Measurements from ENCODE around the gene XRCC6. TPM values are rescaled to one million over a fixed set of nuclear protein-coding genes. Genes with fewer than 3 reads are reported as not detected.
"Not testable (repeated sequence)": the region's sequence is repeated elsewhere in the genome, so short reads cannot be mapped to it uniquely, and the experiment has no call there.

Gene XRCC6
- 100 to 1,000 TPM; 360 to 429 (median 389) TPM for polyA plus RNA-seq (ENCODE audit: insufficient read length in 3 of 3)
- long read RNA-seq, donor 1, transcript XRCC6-201 (12 exons, 2,709 nt), result minor isoform, 10 of 111 reads
- long read RNA-seq, donor 1, transcript XRCC6-202 (13 exons, 2,296 nt), result major isoform, 57 of 111 reads
- long read RNA-seq, donor 1, partial matches to known transcripts, result 33 of 111 reads
- long read RNA-seq, donor 1, other reads (novel, unspliced or antisense), result 10 of 111 reads
- long read RNA-seq, donor 2, transcript XRCC6-201 (12 exons, 2,709 nt), result minor isoform, 11 of 109 reads
- long read RNA-seq, donor 2, transcript XRCC6-202 (13 exons, 2,296 nt), result major isoform, 45 of 109 reads
- long read RNA-seq, donor 2, partial matches to known transcripts, result 48 of 109 reads
- long read RNA-seq, donor 2, other reads (novel, unspliced or antisense), result 5 of 109 reads
- long read RNA-seq, donor 3, transcript XRCC6-201 (12 exons, 2,709 nt), result minor isoform, 17 of 146 reads
- long read RNA-seq, donor 3, transcript XRCC6-202 (13 exons, 2,296 nt), result major isoform, 82 of 146 reads
- long read RNA-seq, donor 3, partial matches to known transcripts, result 37 of 146 reads
- long read RNA-seq, donor 3, other reads (novel, unspliced or antisense), result 8 of 146 reads
- long read RNA-seq, donor 4, transcript XRCC6-201 (12 exons, 2,709 nt), result minor isoform, 13 of 126 reads
- long read RNA-seq, donor 4, transcript XRCC6-202 (13 exons, 2,296 nt), result major isoform, 74 of 126 reads
- long read RNA-seq, donor 4, partial matches to known transcripts, result 31 of 126 reads
- long read RNA-seq, donor 4, other reads (novel, unspliced or antisense), result 6 of 126 reads
- long read RNA-seq, donor 5, transcript XRCC6-201 (12 exons, 2,709 nt), result minor isoform, 24 of 257 reads
- long read RNA-seq, donor 5, transcript XRCC6-202 (13 exons, 2,296 nt), result major isoform, 145 of 257 reads
- long read RNA-seq, donor 5, partial matches to known transcripts, result 61 of 257 reads
- long read RNA-seq, donor 5, other reads (novel, unspliced or antisense), result 25 of 257 reads
- long read RNA-seq, donor 6, transcript XRCC6-202 (13 exons, 2,296 nt), result major isoform, 55 of 109 reads
- long read RNA-seq, donor 6, transcript XRCC6-201 (12 exons, 2,709 nt), result minor isoform, 9 of 109 reads
- long read RNA-seq, donor 6, partial matches to known transcripts, result 43 of 109 reads
- long read RNA-seq, donor 6, other reads (novel, unspliced or antisense), result 0 of 109 reads
- long read RNA-seq, donor 7, transcript XRCC6-202 (13 exons, 2,296 nt), result major isoform, 87 of 509 reads
- long read RNA-seq, donor 7, transcript XRCC6-201 (12 exons, 2,709 nt), result minor isoform, 10 of 509 reads
- long read RNA-seq, donor 7, partial matches to known transcripts, result 306 of 509 reads
- long read RNA-seq, donor 7, other reads (novel, unspliced or antisense), result 103 of 509 reads
- long read RNA-seq, donor 8, transcript XRCC6-201 (12 exons, 2,709 nt), result minor isoform, 17 of 208 reads
- long read RNA-seq, donor 8, transcript XRCC6-202 (13 exons, 2,296 nt), result major isoform, 113 of 208 reads
- long read RNA-seq, donor 8, partial matches to known transcripts, result 64 of 208 reads
- long read RNA-seq, donor 8, other reads (novel, unspliced or antisense), result 12 of 208 reads
- long read RNA-seq, donor 9, transcript XRCC6-202 (13 exons, 2,296 nt), result major isoform, 52 of 91 reads
- long read RNA-seq, donor 9, transcript XRCC6-201 (12 exons, 2,709 nt), result minor isoform, 7 of 91 reads
- long read RNA-seq, donor 9, partial matches to known transcripts, result 18 of 91 reads
- long read RNA-seq, donor 9, other reads (novel, unspliced or antisense), result 12 of 91 reads
- long read RNA-seq, donor 10, transcript XRCC6-202 (13 exons, 2,296 nt), result major isoform, 58 of 137 reads
- long read RNA-seq, donor 10, partial matches to known transcripts, result 63 of 137 reads
- long read RNA-seq, donor 10, other reads (novel, unspliced or antisense), result 8 of 137 reads
- long read RNA-seq, donor 11, transcript XRCC6-202 (13 exons, 2,296 nt), result major isoform, 52 of 84 reads
- long read RNA-seq, donor 11, transcript XRCC6-201 (12 exons, 2,709 nt), result minor isoform, 5 of 84 reads
- long read RNA-seq, donor 11, partial matches to known transcripts, result 14 of 84 reads
- long read RNA-seq, donor 11, other reads (novel, unspliced or antisense), result 11 of 84 reads
- long read RNA-seq, donor 12, transcript XRCC6-201 (12 exons, 2,709 nt), result minor isoform, 5 of 237 reads
- long read RNA-seq, donor 12, transcript XRCC6-202 (13 exons, 2,296 nt), result major isoform, 33 of 237 reads
- long read RNA-seq, donor 12, partial matches to known transcripts, result 52 of 237 reads
- long read RNA-seq, donor 12, other reads (novel, unspliced or antisense), result 146 of 237 reads
- long read RNA-seq, donor 13, transcript XRCC6-201 (12 exons, 2,709 nt), result minor isoform, 14 of 296 reads
- long read RNA-seq, donor 13, transcript XRCC6-202 (13 exons, 2,296 nt), result major isoform, 107 of 296 reads
- long read RNA-seq, donor 13, partial matches to known transcripts, result 151 of 296 reads
- long read RNA-seq, donor 13, other reads (novel, unspliced or antisense), result 21 of 296 reads
- long read RNA-seq, donor 14, transcript XRCC6-201 (12 exons, 2,709 nt), result minor isoform, 9 of 89 reads
- long read RNA-seq, donor 14, transcript XRCC6-202 (13 exons, 2,296 nt), result major isoform, 60 of 89 reads
- long read RNA-seq, donor 14, partial matches to known transcripts, result 12 of 89 reads
- long read RNA-seq, donor 14, other reads (novel, unspliced or antisense), result 6 of 89 reads
- long read RNA-seq, donor 15, transcript XRCC6-202 (13 exons, 2,296 nt), result major isoform, 26 of 38 reads
- long read RNA-seq, donor 15, partial matches to known transcripts, result 8 of 38 reads
- long read RNA-seq, donor 15, other reads (novel, unspliced or antisense), result 0 of 38 reads
- long read RNA-seq, donor 16, transcript XRCC6-201 (12 exons, 2,709 nt), result minor isoform, 33 of 337 reads
- long read RNA-seq, donor 16, transcript XRCC6-202 (13 exons, 2,296 nt), result major isoform, 175 of 337 reads
- long read RNA-seq, donor 16, partial matches to known transcripts, result 87 of 337 reads
- long read RNA-seq, donor 16, other reads (novel, unspliced or antisense), result 36 of 337 reads

DNA sequence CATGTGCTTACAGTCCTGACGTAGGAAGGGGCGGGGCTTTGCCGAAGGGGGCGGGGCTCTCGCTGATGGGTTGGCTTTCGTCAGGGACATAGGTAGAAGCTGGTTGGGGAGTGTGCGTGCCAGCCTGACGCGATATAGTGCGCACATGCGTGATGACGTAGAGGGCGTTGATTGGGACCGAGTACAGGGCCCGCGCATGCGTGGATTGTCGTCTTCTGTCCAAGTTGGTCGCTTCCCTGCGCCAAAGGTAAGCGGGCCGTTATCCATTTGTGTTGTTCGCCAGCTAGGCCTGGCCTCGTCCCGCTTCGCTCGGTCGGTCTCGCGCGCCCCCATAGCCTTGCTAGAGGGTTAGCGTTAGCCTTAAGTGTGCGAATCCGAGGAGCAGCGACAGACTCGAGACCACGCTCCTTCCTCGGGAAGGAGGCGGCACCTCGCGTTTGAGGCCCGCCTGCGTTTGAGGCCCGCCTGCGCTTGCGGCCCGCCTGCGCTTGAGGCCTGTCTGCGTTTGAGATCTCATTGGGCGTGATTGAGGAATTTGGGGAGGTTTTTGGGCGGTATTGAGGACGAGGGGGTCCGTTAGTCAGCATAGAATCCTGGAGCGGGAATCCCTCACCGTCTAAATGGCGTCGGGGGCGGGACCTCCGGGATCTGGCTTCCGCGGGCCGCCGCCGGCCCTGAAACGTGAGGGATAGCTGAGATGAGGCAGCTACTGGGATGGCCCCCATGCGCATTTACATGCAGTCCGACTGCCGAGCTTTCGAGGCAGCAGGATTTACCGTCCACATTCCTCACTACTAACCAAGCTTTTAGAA, at the start of gene XRCC6:
TSS of gene XRCC6 (plus strand) at position 197 of the 812 bp plus-strand sequence. CDS start 710 bp downstream, outside the sequence.
- DNase-seq (ENCODE audit: extremely low read depth in 1 of 11, low read depth in 9 of 11, low spot score in 4 of 11), result peak; percentile 98 to 100 (median 99)

DNA sequence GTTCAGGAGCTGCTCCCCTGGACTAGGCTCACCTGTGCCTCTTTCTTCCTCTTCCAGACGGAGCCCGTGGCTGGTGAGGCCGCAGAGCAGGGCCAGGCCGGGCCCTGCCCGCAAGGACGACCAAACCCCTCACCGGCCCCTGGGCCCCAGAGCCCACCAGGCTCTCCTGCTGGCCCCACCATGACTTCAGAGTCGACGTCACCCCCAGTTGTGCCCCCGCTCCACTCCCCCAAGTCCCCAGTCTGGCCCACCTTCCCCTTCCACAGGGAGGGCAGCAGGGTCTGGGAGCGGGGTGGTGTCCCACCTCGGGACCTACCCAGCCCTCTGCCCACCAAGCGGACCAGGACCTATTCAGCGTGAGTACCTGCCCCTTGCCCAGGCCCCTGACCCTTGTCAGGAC, 49.3 kb upstream of the XRCC6 start:
- no peak for DNase-seq (ENCODE audit: extremely low read depth in 1 of 11, low read depth in 9 of 11, low spot score in 4 of 11)

DNA sequence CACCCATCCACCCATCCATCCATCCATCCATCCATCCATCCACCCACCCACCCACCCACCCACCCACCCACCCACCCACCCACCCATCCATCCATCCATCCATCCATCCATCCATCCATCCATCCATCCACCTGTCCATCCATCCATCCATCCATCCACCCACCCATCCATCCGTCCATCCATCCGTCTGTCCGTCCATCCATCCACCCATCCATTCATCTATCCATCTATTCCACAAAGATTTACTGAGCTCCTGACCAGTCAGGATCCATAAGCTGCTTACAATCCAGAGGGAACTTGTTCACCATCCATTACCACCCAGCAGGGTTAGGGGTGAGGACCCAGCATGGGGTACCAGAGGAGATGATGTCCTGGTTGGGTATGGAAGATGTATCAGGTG, 48.8 kb upstream of the XRCC6 start:
- DNase-seq (ENCODE audit: extremely low read depth in 1 of 11, low read depth in 9 of 11, low spot score in 4 of 11), result not testable (repeated sequence)

DNA sequence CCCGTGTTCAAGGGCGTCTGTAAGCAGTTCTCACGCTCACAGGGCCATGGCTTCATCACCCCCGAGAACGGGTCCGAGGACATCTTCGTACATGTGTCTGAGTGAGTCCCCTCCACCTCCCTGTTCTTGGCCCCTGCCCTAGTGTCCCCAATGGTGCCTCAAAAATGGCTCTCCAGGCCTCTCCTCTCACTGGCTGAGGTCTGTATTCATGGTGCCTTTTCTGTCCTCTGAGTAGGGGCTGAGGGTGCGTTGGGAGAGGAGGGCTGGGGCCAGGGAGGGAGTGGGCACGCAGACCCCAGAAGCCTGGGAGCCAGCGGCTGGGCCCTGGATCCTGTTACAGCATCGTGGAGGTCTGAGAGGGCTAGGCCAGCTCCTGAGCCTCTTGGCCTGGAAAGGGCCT, 47.4 kb upstream of the XRCC6 start:
- no peak for DNase-seq (ENCODE audit: extremely low read depth in 1 of 11, low read depth in 9 of 11, low spot score in 4 of 11)

DNA sequence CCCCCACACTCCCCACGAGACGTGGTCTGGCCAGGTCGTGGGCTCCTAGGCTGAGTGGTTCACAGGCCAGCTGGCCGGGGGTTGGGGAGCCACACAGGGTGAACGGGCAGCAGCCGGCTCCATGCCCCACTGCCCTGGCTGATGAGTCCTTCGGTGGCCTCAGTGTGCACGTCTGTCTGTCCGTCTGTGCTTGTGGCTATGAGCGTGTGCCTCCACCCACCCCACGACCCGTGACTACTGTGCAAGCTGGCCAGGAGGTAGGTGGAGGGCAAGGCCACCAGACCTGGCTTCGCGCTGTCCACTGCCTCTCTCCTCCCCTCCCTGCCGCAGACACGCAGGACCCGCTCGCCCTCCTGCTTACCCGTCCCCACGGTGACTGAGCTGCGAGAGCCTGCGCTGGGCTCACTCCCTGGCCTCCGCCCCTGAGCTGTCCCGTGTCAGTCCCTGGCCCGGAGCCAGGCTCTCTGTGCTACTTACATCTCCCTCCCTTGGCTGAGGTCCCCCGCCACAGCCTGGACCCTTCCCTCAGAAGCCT, 46.2 kb upstream of the XRCC6 start:
- DNase-seq (ENCODE audit: extremely low read depth in 1 of 11, low read depth in 9 of 11, low spot score in 4 of 11), result no peak

DNA sequence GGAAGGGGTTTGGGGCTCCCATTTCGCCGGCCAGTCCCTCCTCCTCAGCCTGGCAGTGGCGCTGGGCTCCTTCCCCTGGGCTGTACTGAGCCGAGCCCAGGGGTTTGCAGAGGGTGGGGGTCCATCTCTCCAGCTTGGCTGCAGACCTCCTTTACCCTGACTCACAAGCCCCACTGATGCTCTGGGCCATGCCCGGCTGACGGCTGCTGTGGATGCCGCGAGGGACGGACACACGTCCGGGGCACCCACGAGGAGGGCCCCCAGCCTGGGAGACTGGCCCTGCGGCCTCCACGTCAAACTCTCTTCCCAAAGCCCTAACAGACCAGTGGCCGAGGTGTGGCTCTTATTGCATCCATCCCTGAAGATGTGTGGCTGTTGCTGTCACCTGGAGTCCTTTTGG, 45.6 kb upstream of the XRCC6 start:
- no peak for DNase-seq (ENCODE audit: extremely low read depth in 1 of 11, low read depth in 9 of 11, low spot score in 4 of 11)

DNA sequence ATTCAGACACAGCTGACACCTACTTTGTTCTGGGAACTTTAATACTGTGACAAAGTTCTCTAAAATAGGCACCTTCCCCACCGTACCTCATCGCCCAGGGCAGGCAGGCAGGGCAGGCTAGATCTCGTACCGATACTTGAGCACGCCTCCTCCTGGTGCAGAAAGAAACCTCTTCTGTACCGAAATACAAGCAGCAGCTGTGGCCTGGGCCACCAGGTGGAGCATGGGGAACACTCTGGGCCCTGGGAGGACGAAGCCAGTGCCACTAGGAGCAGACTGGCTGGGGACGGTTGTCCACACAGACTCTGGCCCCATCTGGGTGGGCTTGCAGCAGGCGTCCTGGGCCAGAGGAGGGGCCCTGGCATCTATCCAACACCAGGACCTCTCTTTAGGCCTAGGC, 44.2 kb upstream of the XRCC6 start:
- DNase-seq (ENCODE audit: extremely low read depth in 1 of 11, low read depth in 9 of 11, low spot score in 4 of 11), result peak in 1 of 11 donors; percentile 43

DNA sequence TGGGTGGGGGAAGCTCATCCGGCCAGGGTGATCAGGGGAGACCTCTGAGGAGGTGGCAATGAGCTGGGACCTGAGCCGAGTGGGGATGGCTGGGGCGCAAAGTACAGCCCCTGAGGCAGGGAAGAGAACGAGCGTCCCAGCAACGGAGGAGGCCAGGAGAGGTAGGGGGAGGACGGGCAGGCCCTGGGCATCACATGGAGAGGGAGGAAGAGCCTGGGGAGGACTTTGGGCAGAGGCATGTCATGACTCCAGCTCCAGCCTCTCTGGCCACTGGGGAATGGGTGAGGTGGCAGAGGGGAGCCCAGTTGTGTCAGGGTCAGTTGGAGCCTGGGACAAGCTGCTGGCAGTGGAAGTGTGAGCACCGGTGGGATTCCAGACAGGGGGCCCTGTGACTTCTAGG, 43.0 kb upstream of the XRCC6 start:
- no peak for DNase-seq (ENCODE audit: extremely low read depth in 1 of 11, low read depth in 9 of 11, low spot score in 4 of 11)

DNA sequence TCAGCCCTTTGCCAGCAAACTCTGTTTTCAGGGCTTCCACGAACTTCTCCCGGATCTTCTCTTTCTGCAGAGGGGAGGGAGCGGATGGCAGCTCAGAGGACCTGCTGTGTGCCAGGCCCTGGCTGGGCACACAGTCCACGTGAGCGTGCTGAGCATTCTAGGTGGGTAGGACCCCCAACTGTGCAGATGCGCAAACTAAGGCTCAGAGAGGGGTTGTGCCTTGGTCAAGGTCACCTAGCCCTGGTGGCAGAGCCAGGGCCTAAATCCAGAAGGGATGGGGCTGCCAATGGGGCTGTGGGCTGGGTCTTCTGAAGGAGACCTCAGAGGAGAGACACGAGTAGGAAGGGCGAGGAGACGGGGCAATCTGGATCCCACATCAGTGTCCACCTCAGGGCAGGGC, 42.3 kb upstream of the XRCC6 start:
- no peak for DNase-seq (ENCODE audit: extremely low read depth in 1 of 11, low read depth in 9 of 11, low spot score in 4 of 11)

DNA sequence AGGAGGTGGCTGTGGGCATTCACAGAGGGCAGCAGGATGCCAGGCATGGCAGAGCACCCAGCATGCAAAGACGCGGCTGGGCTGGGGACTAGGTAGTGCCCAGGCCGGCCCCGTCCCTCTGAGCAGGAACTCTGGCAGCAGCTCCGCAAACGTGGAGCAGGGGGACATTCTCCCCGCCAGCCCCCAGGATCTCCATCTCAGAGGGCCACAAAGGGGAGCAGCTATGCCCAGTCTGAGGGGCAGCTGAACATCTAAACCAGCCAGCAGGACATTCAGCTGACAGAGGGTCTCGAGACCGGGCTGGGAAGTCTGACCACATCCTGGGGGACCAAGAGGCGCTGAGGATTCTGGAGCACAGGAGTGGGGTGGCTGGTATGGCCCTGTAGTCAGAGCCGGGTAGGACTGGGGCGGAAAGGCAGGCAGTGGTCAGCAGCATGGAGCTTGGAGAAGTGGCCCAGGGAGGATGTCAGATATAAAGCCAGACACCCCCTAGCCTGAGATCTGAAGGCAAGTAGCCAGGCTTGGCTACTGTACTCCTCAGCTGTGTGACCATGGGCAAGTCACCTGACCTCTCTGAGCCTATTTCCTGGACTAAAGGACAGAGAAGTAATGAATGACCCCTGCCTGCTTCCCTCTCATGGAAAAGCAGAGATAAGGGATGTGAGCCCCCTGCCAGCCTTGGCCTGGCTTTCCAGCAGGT, 41.6 kb upstream of the XRCC6 start:
- no peak for DNase-seq (ENCODE audit: extremely low read depth in 1 of 11, low read depth in 9 of 11, low spot score in 4 of 11)

DNA sequence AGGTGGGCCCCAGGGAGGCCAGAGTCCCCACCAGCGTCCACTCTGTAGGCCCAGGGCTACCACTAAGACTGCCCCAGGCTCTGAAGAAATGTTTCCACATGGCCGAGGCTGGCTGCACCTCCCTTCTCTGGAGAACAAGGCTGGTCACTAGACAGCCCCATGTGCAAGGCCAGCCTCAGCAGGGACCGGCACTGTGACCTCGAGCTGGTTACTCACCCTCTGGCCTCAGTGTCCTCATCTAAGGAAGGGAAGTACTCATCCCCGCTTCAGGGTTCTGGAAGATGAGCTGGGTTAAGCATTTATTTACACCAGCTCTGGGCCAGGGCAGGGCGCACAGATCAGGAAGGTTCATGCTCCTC, 41.1 kb upstream of the XRCC6 start:
- no peak for DNase-seq (ENCODE audit: extremely low read depth in 1 of 11, low read depth in 9 of 11, low spot score in 4 of 11)

DNA sequence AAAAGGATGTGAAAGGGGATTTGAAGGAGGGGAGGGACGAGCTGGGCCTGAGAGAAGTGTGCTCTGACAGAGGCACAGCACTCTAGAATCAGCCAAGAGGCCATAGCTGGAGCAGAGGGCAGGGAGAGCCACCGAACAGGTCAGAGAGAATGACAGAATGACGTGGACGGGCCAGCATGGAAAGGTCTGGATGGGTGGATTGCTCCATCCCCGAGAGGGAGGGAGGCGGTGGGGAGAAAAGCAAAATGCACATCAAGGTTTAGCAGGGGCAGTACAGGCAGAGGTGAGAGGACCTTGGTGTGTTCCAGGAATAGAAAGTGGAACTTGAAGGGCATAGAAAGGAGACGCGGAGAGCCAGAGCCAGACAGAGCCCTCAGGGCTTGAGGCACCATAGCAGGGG, 38.4 kb upstream of the XRCC6 start:
- DNase-seq (ENCODE audit: extremely low read depth in 1 of 11, low read depth in 9 of 11, low spot score in 4 of 11), result no peak

DNA sequence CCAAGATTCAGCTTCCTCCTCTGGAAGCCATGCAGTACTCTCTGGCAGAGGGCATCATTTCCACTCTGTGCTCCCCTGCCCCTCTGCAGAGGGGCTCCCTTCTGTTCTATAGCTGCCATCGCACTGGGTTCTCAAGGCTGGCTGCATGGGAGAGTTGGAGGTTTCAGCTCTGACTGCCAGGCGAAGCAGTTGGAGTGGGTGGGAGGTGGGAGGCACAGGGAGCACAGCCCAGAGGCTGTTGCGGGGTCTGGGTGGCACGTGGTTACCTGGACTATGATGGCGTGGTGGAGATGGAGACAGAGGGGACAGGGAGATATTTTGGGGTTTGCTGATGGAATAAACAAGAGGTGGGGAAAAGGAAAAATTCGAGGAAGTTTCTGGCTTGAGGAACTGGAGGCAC, 36.2 kb upstream of the XRCC6 start:
- no peak for DNase-seq (ENCODE audit: extremely low read depth in 1 of 11, low read depth in 9 of 11, low spot score in 4 of 11)

DNA sequence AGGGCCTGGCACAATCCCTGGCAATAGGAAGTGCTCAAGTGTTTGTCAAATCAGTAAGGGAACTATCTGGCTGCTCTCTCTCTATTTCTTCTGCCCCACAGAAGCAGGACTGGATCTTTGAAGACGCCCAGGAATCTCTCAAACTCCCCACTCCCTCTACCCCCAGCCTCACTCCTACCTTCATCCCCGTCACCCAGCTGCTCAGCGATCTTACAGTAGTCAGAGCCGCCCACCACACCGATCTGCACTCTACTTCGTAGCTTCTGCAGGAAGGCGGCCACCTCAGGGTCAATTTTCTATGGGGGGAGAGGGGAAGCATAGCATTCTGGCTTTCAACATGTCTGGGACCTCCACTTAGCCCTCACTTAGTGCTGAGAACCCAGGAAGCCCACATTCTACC, 35.2 kb upstream of the XRCC6 start:
- no peak for DNase-seq (ENCODE audit: extremely low read depth in 1 of 11, low read depth in 9 of 11, low spot score in 4 of 11)
